ENCODE data around the gene MDH1B. TPM values are rescaled to one million over a fixed set of nuclear protein-coding genes. Genes with fewer than 3 reads are reported as not detected.

MDH1B gene
- total RNA-seq, 1 donor from 2014 or later, result 1.2 TPM

- peak; percentile 56 for TF ChIP-seq CTCF (IDR thresholded peaks at IDR 0.05)
- H3K27me3 Mint-ChIP-seq (ENCODE audit: unreplicated experiment), result no peaks in the 10 kb centered on the region
- H3K4me3 Mint-ChIP-seq (ENCODE audit: unreplicated experiment), result no peak overlapping the region
- peaks cover 10% of the 10 kb centered on the region for H3K9me3 Mint-ChIP-seq (ENCODE audit: unreplicated experiment)
- no peak overlapping the region for H3K27ac Mint-ChIP-seq (ENCODE audit: unreplicated experiment)
- H3K36me3 Mint-ChIP-seq (ENCODE audit: unreplicated experiment), result peaks cover 41% of the 10 kb centered on the region
- no peaks in the 10 kb centered on the region for H3K4me1 Mint-ChIP-seq (ENCODE audit: unreplicated experiment)
- DNase-seq (ENCODE audit: extremely low spot score, unreplicated experiment), result no peak
Measured at GRCh38 chr2:206783718-206784117, 18.6 kb upstream of the MDH1B start.

- H3K36me3 Mint-ChIP-seq (ENCODE audit: unreplicated experiment), result peaks cover 60% of the 10 kb centered on the region
- H3K4me1 Mint-ChIP-seq (ENCODE audit: unreplicated experiment), result no peaks in the 10 kb centered on the region
Measured at GRCh38 chr2:206780671-206781070, 15.5 kb upstream of the MDH1B start.

GRCh38 chr2:206776432-206776831, 11.3 kb upstream of the MDH1B start:
- Mint-ChIP-seq H3K4me3 (ENCODE audit: unreplicated experiment) (no peak overlapping the region), H3K27me3 (ENCODE audit: unreplicated experiment) (no peaks in the 10 kb centered on the region), H3K4me1 (ENCODE audit: unreplicated experiment) (no peaks in the 10 kb centered on the region), H3K27ac (ENCODE audit: unreplicated experiment) (no peak overlapping the region), H3K9me3 (ENCODE audit: unreplicated experiment) (peaks cover 17% of the 10 kb centered on the region), H3K36me3 (ENCODE audit: unreplicated experiment) (peaks cover 67% of the 10 kb centered on the region)
- no peak for TF ChIP-seq CTCF (IDR thresholded peaks at IDR 0.05)
- DNase-seq (ENCODE audit: extremely low spot score, unreplicated experiment), result no peak

More at GRCh38 chr2:206780671-206781070, 15.5 kb upstream of the MDH1B start:
- Mint-ChIP-seq H3K27ac (ENCODE audit: unreplicated experiment) (no peak overlapping the region), H3K27me3 (ENCODE audit: unreplicated experiment) (no peaks in the 10 kb centered on the region), H3K4me3 (ENCODE audit: unreplicated experiment) (no peak overlapping the region), H3K9me3 (ENCODE audit: unreplicated experiment) (peaks cover 17% of the 10 kb centered on the region)
- no peak for DNase-seq (ENCODE audit: extremely low spot score, unreplicated experiment)
- TF ChIP-seq CTCF (IDR thresholded peaks at IDR 0.05), result no peak

GRCh38 chr2:206774871-206775270, 9.7 kb upstream of the MDH1B start:
- Mint-ChIP-seq H3K9me3 (ENCODE audit: unreplicated experiment) (peaks cover 7% of the 10 kb centered on the region), H3K4me1 (ENCODE audit: unreplicated experiment) (no peaks in the 10 kb centered on the region), H3K4me3 (ENCODE audit: unreplicated experiment) (no peak overlapping the region), H3K27ac (ENCODE audit: unreplicated experiment) (no peak overlapping the region), H3K36me3 (ENCODE audit: unreplicated experiment) (peaks cover 60% of the 10 kb centered on the region), H3K27me3 (ENCODE audit: unreplicated experiment) (no peaks in the 10 kb centered on the region)
- no peak for TF ChIP-seq CTCF (IDR thresholded peaks at IDR 0.05)
- no peak for DNase-seq (ENCODE audit: extremely low spot score, unreplicated experiment)

- H3K27me3 Mint-ChIP-seq (ENCODE audit: unreplicated experiment), result no peaks in the 10 kb centered on the region
- peak overlapping the region; percentile 87 for H3K4me3 Mint-ChIP-seq (ENCODE audit: unreplicated experiment)
- peaks cover 13% of the 10 kb centered on the region for H3K36me3 Mint-ChIP-seq (ENCODE audit: unreplicated experiment)
- TF ChIP-seq CTCF (IDR thresholded peaks at IDR 0.05), result no peak
- peaks cover 21% of the 10 kb centered on the region for H3K4me1 Mint-ChIP-seq (ENCODE audit: unreplicated experiment)
- DNase-seq (ENCODE audit: extremely low spot score, unreplicated experiment), result no peak
- H3K9me3 Mint-ChIP-seq (ENCODE audit: unreplicated experiment), result no peaks in the 10 kb centered on the region
- peak overlapping the region; percentile 94 for H3K27ac Mint-ChIP-seq (ENCODE audit: unreplicated experiment)
Measured at GRCh38 chr2:206766057-206766930, 1.2 kb upstream of the MDH1B start.

All from osteocyte (in vitro differentiated cells).